Esophagus squamous epithelium (tissue), 5 donors: ENCODE measurements around the gene SERP2. TPM values are rescaled to one million over a fixed set of nuclear protein-coding genes. Genes with fewer than 3 reads are reported as not detected.

Experiments
- DNase-seq: peaks from one replicate; lab custom pipeline; 2025; lab: John Stamatoyannopoulos, UW
- H3K27ac ChIP-seq, 4 donors: fragments of 200-600 bp; sonication (generic); one replicate each; pipeline ENCODE4 v1.5.1; 2016 to 2019; ENCODE audit warnings: mild to moderate bottlenecking in 1 of 4
- H3K27me3 ChIP-seq, 4 donors: fragments of 200-600 bp; sonication (generic); 1 replicate in 3 of 4; 2 replicates in 1 of 4; pipeline versions ENCODE4 v1.5.1 to v1.6.0; 2017 to 2021; ENCODE audit warnings: antibody characterized with exemption in 1 of 4
- H3K36me3 ChIP-seq, 3 donors: fragments of 200-600 bp; sonication (generic); one replicate each; pipeline ENCODE4 v1.5.1; 2016 to 2019
- H3K4me1 ChIP-seq, 3 donors: fragments of 200-600 bp; sonication (generic); one replicate each; pipeline ENCODE4 v1.5.1; 2017 to 2019
- H3K4me3 ChIP-seq, 4 donors: fragments of 200-600 bp; sonication (generic); 1 replicate in 3 of 4; 2 replicates in 1 of 4; pipeline ENCODE4 v1.5.1; 2016 to 2019; ENCODE audit warnings: mild to moderate bottlenecking in 2 of 4, moderate library complexity in 1 of 4
- H3K9me3 ChIP-seq, 3 donors: fragments of 200-600 bp; sonication (generic); one replicate each; pipeline ENCODE4 v1.5.1; 2016 to 2019
- POLR2A ChIP-seq, 4 donors: fragments of 450-650 bp; IDR thresholded peaks; one replicate each; pipeline ENCODE4 v1.6.1; 2017; ENCODE audit warnings: antibody characterized with exemption in 4 of 4, mild to moderate bottlenecking in 4 of 4, moderate library complexity in 3 of 4
- WGBS, 2 donors: methylation state at CpG; one replicate each; pipeline ENCODE4 v1.1.5; 2018; 5-methylcytosine and 5-hydroxymethylcytosine counted together
- intact Hi-C: fragments of 100-400 bp; cut with DNase I; formaldehyde crosslinking; loops from one replicate; pipeline ENCODE4 v1.15.0; 2022
- total RNA-seq, 4 donors: library from RNA; depleted of rRNA; stranded (reverse); fragments of >200 nt; gene quantifications; one replicate each; pipeline ENCODE4 v1.1.0, GENCODE V29; 2016
- TF ChIP-seq, protein P1 (sequence below), 6 experiments: fragments of 450-650 bp in 4 of 6; fragments of 200-600 bp in 2 of 6; sonication (generic) in 2 of 6; IDR thresholded peaks; one replicate each; pipeline ENCODE4 v1.5.1; 2016 to 2019; ENCODE audit warnings: antibody characterized with exemption in 6 of 6, mild to moderate bottlenecking in 4 of 6, moderate library complexity in 4 of 6
- donor health status: DM: yes; HTN: yes; CAD: no.

SERP2 gene
- total RNA-seq, 4 donors from 2014 or later = 0.35 to 3.6 (median 1.5) TPM

DNA sequence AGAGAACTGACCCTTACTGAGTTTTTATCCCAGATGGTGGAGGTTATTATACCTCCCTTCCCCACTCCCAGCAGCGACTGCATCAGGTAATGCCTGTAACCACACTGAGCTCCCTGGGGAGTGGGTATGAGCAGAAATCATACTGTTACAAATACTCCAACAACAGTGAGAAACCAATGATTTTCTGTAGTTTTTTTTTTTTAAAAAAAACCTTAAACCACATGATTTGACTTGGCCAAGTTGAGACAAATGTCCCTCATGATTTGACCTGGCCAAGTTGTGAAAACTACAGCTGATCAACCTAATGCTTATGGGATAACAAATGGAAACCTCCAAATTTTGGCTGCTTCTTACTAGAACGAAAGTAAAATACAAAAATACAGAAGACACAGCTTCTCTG, 33.1 kb upstream of the SERP2 start:
- Histone ChIP-seq H3K27ac (no peak overlapping the region), H3K4me1 (no peaks in the 10 kb centered on the region), H3K9me3 (no peaks in the 10 kb centered on the region), H3K36me3 (no peaks in the 10 kb centered on the region), H3K4me3 (no peak overlapping the region), H3K27me3 (no peaks in the 10 kb centered on the region)
- intact Hi-C loops = no loop called here
- 63 to 93% methylated on average over 2 of the region's 2 CpGs for WGBS, 2 donors
- TF ChIP-seq POLR2A (IDR thresholded peaks at IDR 0.05) = no peak
- TF ChIP-seq, protein P1, sequence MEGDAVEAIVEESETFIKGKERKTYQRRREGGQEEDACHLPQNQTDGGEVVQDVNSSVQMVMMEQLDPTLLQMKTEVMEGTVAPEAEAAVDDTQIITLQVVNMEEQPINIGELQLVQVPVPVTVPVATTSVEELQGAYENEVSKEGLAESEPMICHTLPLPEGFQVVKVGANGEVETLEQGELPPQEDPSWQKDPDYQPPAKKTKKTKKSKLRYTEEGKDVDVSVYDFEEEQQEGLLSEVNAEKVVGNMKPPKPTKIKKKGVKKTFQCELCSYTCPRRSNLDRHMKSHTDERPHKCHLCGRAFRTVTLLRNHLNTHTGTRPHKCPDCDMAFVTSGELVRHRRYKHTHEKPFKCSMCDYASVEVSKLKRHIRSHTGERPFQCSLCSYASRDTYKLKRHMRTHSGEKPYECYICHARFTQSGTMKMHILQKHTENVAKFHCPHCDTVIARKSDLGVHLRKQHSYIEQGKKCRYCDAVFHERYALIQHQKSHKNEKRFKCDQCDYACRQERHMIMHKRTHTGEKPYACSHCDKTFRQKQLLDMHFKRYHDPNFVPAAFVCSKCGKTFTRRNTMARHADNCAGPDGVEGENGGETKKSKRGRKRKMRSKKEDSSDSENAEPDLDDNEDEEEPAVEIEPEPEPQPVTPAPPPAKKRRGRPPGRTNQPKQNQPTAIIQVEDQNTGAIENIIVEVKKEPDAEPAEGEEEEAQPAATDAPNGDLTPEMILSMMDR (IDR thresholded peaks at IDR 0.05) = no peak
- no peak for DNase-seq

DNA sequence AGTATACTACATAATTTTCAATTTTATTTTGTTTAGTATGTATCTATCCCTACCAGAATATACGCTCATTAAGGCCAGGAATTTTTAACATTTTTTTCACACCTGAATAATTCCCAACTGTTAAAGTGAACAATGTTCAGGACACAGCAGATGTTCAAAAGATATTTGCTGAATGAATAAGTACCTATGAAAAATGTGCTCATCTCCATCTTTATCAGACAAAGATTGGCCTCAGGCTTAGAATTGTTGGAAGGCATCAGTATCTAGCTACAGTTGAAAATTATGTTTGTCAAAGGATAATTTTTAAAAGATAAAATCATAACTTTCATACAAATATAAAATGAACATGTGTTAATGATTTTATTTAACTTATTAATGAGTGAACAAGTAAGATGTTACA, 30.9 kb upstream of the SERP2 start:
- no peak for TF ChIP-seq POLR2A (IDR thresholded peaks at IDR 0.05)
- TF ChIP-seq, protein P1 (IDR thresholded peaks at IDR 0.05) = no peak
- H3K36me3 ChIP-seq = no peaks in the 10 kb centered on the region
- H3K9me3 ChIP-seq = no peaks in the 10 kb centered on the region
- no peak overlapping the region for H3K27ac ChIP-seq
- DNase-seq = no peak
- WGBS, 2 donors = 96 to 100% methylated on average over 1 of the region's 1 CpG
- no peaks in the 10 kb centered on the region for H3K27me3 ChIP-seq
- no peaks in the 10 kb centered on the region for H3K4me1 ChIP-seq
- intact Hi-C loops = no loop called here
- H3K4me3 ChIP-seq = no peak overlapping the region

- H3K27ac ChIP-seq = no peak overlapping the region
- no peak overlapping the region for H3K4me3 ChIP-seq
- intact Hi-C loops = no loop called here
- no peak for DNase-seq
- no peaks in the 10 kb centered on the region for H3K27me3 ChIP-seq
- H3K4me1 ChIP-seq = no peaks in the 10 kb centered on the region
- TF ChIP-seq, protein P1 (IDR thresholded peaks at IDR 0.05) = no peak
- TF ChIP-seq POLR2A (IDR thresholded peaks at IDR 0.05) = no peak
- H3K36me3 ChIP-seq = no peaks in the 10 kb centered on the region
- H3K9me3 ChIP-seq = no peaks in the 10 kb centered on the region
Observed at GRCh38 chr13:44346534-44346933, 27.1 kb upstream of the SERP2 start.

- 88 to 96% methylated on average over 2 of the region's 2 CpGs for WGBS, 2 donors
Observed at GRCh38 chr13:44347301-44347700, 26.3 kb upstream of the SERP2 start.

DNA sequence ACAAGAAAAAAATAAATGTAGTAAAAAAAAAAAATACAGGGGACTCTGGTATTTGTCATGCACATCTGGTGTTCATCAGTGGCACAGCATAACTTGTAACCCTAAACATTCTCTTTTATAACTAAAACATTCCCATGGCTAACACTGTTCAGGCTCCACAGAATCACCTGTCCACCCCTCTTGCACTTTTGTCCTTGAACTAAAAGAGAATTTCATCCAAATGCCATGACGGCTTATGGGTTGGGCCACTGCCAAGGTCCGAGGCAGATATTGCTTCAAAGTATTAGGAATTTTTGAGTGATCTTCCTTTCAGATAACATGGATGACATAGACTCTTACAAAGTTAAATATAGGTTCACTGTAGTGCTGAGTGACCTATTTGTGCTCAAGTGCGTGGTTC, 25.7 kb upstream of the SERP2 start:
- intact Hi-C loops = no loop called here
- WGBS, 2 donors = 50 to 65% methylated on average over 3 of the region's 3 CpGs
- no peaks in the 10 kb centered on the region for H3K4me1 ChIP-seq
- H3K27me3 ChIP-seq = no peaks in the 10 kb centered on the region
- no peaks in the 10 kb centered on the region for H3K36me3 ChIP-seq
- no peaks in the 10 kb centered on the region for H3K9me3 ChIP-seq
- no peak for DNase-seq
- H3K4me3 ChIP-seq = no peak overlapping the region
- H3K27ac ChIP-seq = no peak overlapping the region
- TF ChIP-seq POLR2A (IDR thresholded peaks at IDR 0.05) = no peak
- TF ChIP-seq, protein P1 (IDR thresholded peaks at IDR 0.05) = no peak

More at GRCh38 chr13:44347301-44347700, 26.3 kb upstream of the SERP2 start:
- Histone ChIP-seq H3K27ac (no peak overlapping the region), H3K27me3 (no peaks in the 10 kb centered on the region), H3K4me1 (no peaks in the 10 kb centered on the region), H3K36me3 (no peaks in the 10 kb centered on the region), H3K9me3 (no peaks in the 10 kb centered on the region), H3K4me3 (no peak overlapping the region)
- intact Hi-C loops = no loop called here
- DNase-seq = no peak
- TF ChIP-seq, protein P1 (IDR thresholded peaks at IDR 0.05) = no peak
- TF ChIP-seq POLR2A (IDR thresholded peaks at IDR 0.05) = no peak
